Adipose tissue (tissue), 3 donors: ENCODE results near the gene BACH2. TPM values are rescaled to one million over a fixed set of nuclear protein-coding genes. Genes with fewer than 3 reads are reported as not detected.

Experiments
- H3K27ac ChIP-seq: one replicate; pipeline ENCODE4 v1.5.1; 2013; ENCODE audit warnings: low read depth, low read length
- WGBS, 3 donors: extraction: QIAGEN DNeasy Blood & Tissue Kit; methylation state at CpG; one replicate each; pipeline ENCODE4 v1.1.7; 2013; 5-methylcytosine and 5-hydroxymethylcytosine counted together
- polyA plus RNA-seq, 3 donors: library from polyadenylated mRNA; stranded (reverse); fragments of 200-250 nt; gene quantifications; one replicate each; pipeline ENCODE4 v1.2.3, GENCODE V29; 2013
- donor health status: healthy with polysubstance abuse.
- donor health status: Bipolar disorder and iron deficiency.
- donor health status: healthy.

Gene BACH2
- polyA plus RNA-seq, 3 donors, result 0.52 to 0.79 (median 0.53) TPM

- 81 to 90% (median 88%) methylated on average over 3 of the region's 3 CpGs for WGBS, 3 donors
- no peak overlapping the region for H3K27ac ChIP-seq
Observed at GRCh38 chr6:89966913-89967312, 329.7 kb downstream of the BACH2 start.

GRCh38 chr6:89966228-89966544 lies 330.5 kb downstream of the BACH2 start:
- WGBS, 3 donors, result 55 to 84% (median 63%) methylated on average over 1 of the region's 1 CpG
- H3K27ac ChIP-seq, result no peak overlapping the region

GRCh38 chr6:89965441-89966227 lies 331.0 kb downstream of the BACH2 start:
- whole genome bisulfite sequencing, 3 donors, result 73 to 94% (median 89%) methylated on average over 2 of the region's 2 CpGs
- H3K27ac ChIP-seq, result no peak overlapping the region

GRCh38 chr6:89963391-89963790 lies 333.3 kb downstream of the BACH2 start:
- H3K27ac ChIP-seq, result no peak overlapping the region
- WGBS, 3 donors, result 85 to 92% (median 89%) methylated on average over 3 of the region's 3 CpGs

- no peak overlapping the region for H3K27ac ChIP-seq
- WGBS, 3 donors, result 88 to 99% (median 90%) methylated on average over 2 of the region's 2 CpGs
Observed at GRCh38 chr6:89961481-89961880, 335.2 kb downstream of the BACH2 start.

- no peak overlapping the region for H3K27ac ChIP-seq
- 75 to 81% (median 80%) methylated on average over 6 of the region's 6 CpGs for WGBS, 3 donors
Observed at GRCh38 chr6:89959883-89960282, 336.8 kb downstream of the BACH2 start.

GRCh38 chr6:89956182-89956581 lies 340.5 kb downstream of the BACH2 start:
- H3K27ac ChIP-seq, result no peak overlapping the region
- WGBS, 3 donors, result 78 to 87% (median 86%) methylated on average over 4 of the region's 4 CpGs

- 84% methylated on average over 5 of the region's 5 CpGs for WGBS, 3 donors
- no peak overlapping the region for H3K27ac ChIP-seq
Observed at GRCh38 chr6:89955364-89955763, 341.3 kb downstream of the BACH2 start.

GRCh38 chr6:89954721-89955148 lies 341.9 kb downstream of the BACH2 start:
- H3K27ac ChIP-seq, result no peak overlapping the region
- 48 to 64% (median 58%) methylated on average over 1 of the region's 1 CpG for WGBS, 3 donors

- H3K27ac ChIP-seq, result no peak overlapping the region
- 45 to 79% (median 58%) methylated on average over 4 of the region's 4 CpGs for WGBS, 3 donors
Observed at GRCh38 chr6:89952686-89953085, 344.0 kb downstream of the BACH2 start.

- no peak overlapping the region for H3K27ac ChIP-seq
- WGBS, 3 donors, result 46 to 48% (median 46%) methylated on average over 6 of the region's 6 CpGs
Observed at GRCh38 chr6:89952105-89952671, 344.5 kb downstream of the BACH2 start.

- 57 to 83% (median 78%) methylated on average over 15 of the region's 15 CpGs for WGBS, 3 donors
Observed at GRCh38 chr6:89951574-89952104, 345.0 kb downstream of the BACH2 start.

GRCh38 chr6:89950879-89951391 lies 345.7 kb downstream of the BACH2 start:
- H3K27ac ChIP-seq, result no peak overlapping the region
- 79 to 87% (median 82%) methylated on average over 15 of the region's 15 CpGs for WGBS, 3 donors

More at GRCh38 chr6:89951574-89952104, 345.0 kb downstream of the BACH2 start:
- H3K27ac ChIP-seq, result no peak overlapping the region

GRCh38 chr6:89950446-89950845 lies 346.2 kb downstream of the BACH2 start:
- WGBS, 3 donors, result 88 to 94% (median 89%) methylated on average over 17 of the region's 17 CpGs
- H3K27ac ChIP-seq, result no peak overlapping the region

GRCh38 chr6:89948876-89949275 lies 347.8 kb downstream of the BACH2 start:
- H3K27ac ChIP-seq, result no peak overlapping the region
- 84 to 92% (median 87%) methylated on average over 5 of the region's 5 CpGs for WGBS, 3 donors

- H3K27ac ChIP-seq, result no peak overlapping the region
- WGBS, 3 donors, result 85 to 97% (median 91%) methylated on average over 1 of the region's 1 CpG
Observed at GRCh38 chr6:89944826-89945407, 351.7 kb downstream of the BACH2 start.

GRCh38 chr6:89944181-89944755 lies 352.4 kb downstream of the BACH2 start:
- WGBS, 3 donors, result 93 to 97% (median 93%) methylated on average over 4 of the region's 4 CpGs
- H3K27ac ChIP-seq, result no peak overlapping the region

- no peak overlapping the region for H3K27ac ChIP-seq
- 92 to 97% (median 96%) methylated on average over 8 of the region's 8 CpGs for WGBS, 3 donors
Observed at GRCh38 chr6:89942601-89943000, 354.0 kb downstream of the BACH2 start.
